GM19438 (cell line): ENCODE results near the gene NPIPB13.
"Not testable (repeated sequence)": the region's sequence is repeated elsewhere in the genome, so short reads cannot be mapped to it uniquely, and the experiment has no call there.

Source experiments
- ATAC-seq: cut with Tn5 transposase; IDR thresholded peaks from one replicate; pipeline ENCODE4 v1.9.1; 2021; ENCODE audit warnings: low read depth; ENCODE audit not compliant: unreplicated experiment

Gene NPIPB13

DNA sequence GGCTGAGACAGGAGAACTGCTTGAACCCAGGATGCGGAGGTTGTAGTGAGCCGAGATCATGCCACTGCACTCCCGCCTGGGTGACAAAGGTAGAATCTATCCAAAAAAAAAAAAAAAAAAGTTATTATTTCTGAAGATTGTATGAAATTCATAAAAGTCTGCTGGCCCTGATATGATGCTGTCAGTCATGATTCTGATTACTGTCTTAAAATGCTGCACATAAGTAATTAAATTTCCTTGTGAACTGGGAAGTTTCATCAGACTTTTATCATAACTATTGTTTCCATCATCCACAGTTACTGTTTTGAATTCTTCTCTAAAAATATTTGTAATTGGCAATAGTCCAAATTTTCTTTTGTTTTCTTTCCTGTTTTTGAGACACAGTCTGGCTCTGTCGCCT, at the start of gene NPIPB13:
TSS of gene NPIPB13 (minus strand) at position 101 of the 400 bp plus-strand sequence. CDS start 2,906 bp downstream, outside the sequence.
- not testable (repeated sequence) for ATAC-seq

DNA sequence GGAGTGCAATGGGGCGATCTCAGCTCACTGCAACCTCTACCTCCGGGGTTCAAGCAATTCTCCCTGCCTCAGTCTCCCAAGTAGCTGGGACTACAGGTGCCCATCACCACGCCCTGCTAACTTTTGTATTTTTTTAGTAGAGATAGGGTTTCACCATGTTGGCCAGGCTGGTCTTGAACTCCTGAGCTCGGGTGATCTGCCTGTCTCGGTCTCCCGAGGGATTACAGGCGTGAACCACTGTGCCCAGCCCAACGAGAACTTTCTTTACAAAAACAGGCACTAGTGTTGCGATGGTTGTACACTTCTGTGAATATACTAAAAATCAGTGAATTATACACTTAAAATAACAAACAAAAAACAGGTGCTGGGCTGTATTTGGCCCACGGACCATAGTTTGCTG, 34.1 kb upstream of the NPIPB13 start:
- ATAC-seq: not testable (repeated sequence)

DNA sequence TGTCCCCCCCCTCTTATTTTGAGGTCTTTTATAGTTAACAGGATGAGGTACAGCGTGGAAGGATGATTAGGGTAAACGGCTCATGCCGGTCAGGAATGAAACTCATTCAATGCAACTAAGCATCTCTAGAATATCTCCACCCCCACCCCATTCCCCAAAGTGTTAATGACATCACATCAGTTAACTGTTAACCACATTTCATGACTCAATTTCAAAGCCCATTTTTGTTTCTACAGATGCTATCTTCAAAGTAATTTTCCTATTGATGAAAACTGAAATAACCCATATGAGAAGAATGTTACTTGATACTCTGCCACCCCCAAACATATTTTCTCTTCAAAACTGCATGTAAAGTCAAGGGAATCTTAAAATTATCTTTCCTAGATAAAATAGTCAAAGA, 30.2 kb upstream of the NPIPB13 start:
- not testable (repeated sequence) for ATAC-seq

DNA sequence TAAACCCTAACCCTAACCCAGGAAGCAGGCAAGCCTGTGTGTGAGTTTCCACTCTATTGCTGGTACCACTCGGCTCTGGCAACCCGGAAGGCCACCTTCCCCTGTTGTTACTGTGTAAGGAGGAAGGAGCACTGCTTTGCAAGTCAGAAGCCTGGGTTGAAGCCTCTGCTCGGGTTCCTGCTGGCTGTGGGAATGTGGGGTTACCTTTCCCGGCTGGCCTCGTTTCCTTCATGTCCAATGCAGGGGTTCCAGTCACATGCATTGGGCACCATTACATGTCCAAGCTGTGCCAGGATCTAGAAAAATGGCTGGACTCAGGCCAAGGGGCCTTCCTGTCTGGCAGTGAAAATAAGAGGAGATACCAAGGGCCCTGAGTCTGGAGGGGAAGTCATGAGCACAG, 31.2 kb downstream of the NPIPB13 start:
- ATAC-seq: not testable (repeated sequence)

DNA sequence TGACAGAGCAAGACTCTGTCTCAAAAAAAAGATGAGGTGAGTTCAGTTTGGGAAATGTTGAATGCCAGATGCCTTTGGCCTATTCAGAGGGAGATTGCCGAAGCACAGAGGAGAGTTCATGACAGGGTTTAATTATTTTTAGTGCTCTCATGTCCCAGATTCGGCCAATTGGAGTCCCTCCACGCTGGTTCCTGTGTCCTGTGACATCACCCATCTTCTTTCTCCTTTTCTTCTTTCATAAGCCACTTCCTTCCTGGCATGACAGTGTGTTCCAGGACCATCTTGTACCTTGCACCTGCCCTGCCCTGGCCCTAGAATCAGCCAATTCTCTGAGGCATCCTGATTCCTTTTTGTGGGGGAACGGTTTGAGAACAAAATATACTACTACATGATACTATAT, 36.9 kb downstream of the NPIPB13 start:
- ATAC-seq: not testable (repeated sequence)

DNA sequence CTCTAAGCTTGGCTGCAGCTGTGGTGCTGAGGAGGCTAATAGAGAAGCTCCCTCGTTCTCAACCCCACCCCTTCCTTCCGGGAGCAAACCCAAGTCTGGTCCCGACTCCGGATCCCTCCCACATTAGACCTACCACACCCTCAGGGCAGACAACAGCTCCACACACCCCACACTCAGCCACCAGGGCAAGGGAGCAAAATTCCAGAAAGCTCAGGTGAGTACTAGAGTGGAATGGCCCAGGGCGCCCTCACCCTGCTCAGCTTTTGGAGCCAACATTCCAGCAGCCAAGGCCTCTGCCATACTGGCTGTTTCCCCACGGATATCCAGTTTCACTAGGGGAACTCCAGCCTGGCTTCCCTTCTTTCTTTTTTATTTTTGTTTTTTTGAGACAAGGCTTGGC, 39.2 kb downstream of the NPIPB13 start:
- not testable (repeated sequence) for ATAC-seq

DNA sequence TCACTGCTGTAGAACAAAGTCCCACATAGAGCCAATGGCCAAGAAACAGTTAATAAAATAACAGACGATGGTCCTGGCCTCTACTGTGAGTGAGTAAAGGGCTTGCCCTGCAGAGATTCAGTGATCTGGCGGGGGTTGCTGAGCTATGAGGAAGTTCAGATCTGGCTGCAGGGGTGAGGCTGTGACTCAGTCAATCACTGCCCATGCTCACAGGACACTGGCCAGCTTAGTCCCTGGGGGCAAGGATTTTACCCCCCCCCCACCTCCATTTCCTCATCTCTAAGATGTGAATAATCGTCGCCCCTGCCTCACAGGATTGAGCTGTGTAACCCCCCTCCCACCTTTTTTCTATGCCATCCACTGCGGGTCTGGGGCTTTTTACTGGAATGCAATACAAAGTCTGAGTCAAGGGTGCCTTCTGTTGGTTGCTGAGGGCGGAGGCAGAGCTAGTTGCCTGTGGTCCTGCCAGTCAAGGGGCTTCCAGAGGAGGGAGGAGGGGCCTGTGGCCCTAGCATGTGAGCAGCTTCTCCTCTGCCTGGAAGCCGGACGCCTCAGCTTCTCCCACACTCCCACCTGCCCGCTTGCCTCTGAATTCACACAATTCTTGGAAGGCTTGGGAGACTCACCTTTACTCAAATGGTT, 41.1 kb downstream of the NPIPB13 start:
- not testable (repeated sequence) for ATAC-seq

DNA sequence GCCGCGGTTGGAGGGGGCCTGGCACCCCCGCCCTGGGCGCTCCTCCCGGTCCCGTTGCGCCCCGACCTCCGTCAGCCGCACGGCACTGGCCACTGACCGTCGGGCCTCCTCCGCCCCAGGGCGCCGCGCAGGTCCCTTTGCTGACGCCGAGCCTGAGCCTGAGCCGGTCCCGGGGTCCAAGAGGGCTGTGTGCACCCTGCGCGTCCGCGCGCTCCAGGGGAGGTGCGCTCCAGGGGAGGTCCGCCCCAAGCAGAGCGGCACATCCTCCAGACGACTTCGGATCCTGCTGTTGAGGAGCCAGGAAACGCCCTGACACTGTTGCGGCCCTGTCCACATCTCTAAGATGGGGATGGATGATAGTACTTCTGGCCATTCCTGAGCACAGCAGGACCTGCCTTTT, 42.0 kb downstream of the NPIPB13 start:
- not testable (repeated sequence) for ATAC-seq

DNA sequence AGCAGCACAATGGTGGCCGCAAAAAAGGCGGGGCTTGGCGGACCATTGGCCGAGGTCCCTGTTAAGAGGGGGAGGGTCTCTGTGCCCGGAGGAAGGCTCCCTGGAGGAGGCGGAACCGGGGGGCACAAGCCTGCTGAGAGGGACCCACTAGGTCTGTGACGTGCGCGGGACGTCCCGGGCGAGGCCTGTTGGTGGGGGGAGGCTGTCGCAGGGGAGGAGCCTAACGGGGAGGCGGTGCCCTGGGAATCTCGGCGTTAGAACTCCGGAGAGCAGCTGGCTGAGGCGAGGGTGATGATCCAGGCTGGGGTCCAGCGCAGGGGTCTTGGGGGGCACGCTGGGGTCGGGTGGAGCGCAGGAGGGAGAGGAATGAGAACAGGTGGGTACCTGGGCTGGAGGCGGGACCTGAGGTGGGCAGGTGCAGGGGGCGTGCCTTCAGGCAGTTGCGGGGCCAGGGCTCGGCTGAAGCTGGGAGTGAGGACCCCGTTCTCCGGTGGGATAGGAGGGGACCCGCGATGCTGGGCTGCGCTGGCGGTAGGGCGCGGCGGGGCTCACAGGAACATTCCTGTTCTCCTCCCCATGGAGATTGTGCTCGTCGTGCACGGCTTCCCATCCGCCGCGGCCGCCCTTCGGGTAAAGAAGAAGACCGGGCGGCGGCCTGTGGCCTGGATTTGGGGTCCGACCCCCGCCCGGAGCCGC, 42.6 kb downstream of the NPIPB13 start:
- ATAC-seq: not testable (repeated sequence)

DNA sequence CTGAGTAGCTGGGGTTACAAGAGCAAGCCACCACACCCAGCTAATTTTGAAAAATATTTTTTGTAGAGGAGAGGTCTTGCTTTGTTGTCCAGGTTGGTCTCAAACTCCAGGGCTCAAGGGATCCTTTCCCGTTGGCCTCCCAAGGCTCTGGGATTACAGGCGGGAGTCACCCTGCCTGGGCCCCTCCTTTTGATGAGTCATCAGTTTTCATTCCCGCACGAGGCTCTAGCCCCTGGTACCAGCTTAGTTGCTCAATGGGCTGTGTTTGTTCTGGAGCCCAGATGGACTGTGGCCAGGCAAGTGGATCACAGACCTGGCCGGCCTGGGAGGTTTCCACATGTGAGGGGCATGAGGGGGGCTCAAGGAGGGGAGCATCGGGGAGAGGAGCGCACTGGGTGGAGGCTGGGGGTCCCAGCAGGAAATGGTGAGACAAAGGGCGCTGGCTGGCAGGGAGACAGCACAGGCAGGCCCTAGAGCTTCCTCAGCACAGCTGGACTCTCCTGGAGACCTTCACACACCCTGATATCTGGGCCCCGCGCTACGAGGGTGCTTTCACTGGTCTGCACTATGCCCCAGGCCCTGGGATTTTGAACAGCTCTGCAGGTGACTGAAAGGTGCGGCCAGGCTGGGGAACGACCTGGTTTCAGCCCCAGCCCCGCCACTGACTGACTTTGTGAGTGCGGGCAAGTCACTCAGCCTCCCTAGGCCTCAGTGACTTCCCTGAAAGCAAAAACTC, 48.5 kb downstream of the NPIPB13 start:
- not testable (repeated sequence) for ATAC-seq

DNA sequence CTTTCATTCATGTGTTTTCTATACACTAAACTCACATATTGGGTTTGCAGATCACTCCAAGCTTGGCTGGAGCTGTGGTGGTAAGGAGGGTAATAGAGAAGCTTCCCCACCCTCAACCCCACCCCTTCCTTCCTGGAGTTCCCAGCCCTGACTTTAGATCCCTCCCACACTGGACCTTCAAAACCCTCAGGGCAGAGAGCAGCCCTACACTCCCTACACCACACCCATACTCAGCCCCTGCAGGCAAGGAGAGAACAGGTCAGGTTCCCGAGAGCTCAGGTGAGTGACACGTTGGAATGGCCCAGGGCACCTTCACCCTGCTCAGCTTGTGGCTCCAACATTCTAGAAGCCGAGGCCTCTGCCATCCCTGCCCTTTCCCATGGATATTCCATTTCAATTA, 49.2 kb downstream of the NPIPB13 start, which contains the start of gene SULT1A3:
TSS of gene SULT1A3 (plus strand) at position 207 of the 400 bp plus-strand sequence. CDS start 1,474 bp downstream, outside the sequence.
- ATAC-seq: not testable (repeated sequence)
